CD8-positive, alpha-beta memory T cell (primary cell): ENCODE results near the gene REV3L. TPM values are rescaled to one million over a fixed set of nuclear protein-coding genes. Genes with fewer than 3 reads are reported as not detected.
A peak's percentile ranks its signal among the peaks of the same experiment; 100 is the strongest.
"Not testable (repeated sequence)": the region's sequence is repeated elsewhere in the genome, so short reads cannot be mapped to it uniquely, and the experiment has no call there.

Experiments used
- CTCF ChIA-PET: fragments of 350-600 bp; sonication (Branson Sonifier 250); formaldehyde crosslinking; loops from one replicate; lab custom pipeline; 2021; ENCODE audit warnings: antibody characterized with exemption; lab: Charles Lee
- POLR2A ChIA-PET: fragments of 350-600 bp; sonication (Branson Sonifier 250); formaldehyde crosslinking; loops from one replicate; lab custom pipeline; 2021; ENCODE audit warnings: antibody characterized with exemption; lab: Charles Lee
- DNase-seq, 5 donors: peaks; one replicate each; pipeline versions ENCODE4 v3.0.0 to v3.0.0-alpha.2; 2020 to 2022; ENCODE audit warnings: mixed read lengths in 1 of 5
- H3K27ac ChIP-seq: one replicate; pipeline ENCODE4 v1.7.0; 2013; ENCODE audit warnings: low read depth, mild to moderate bottlenecking, low read length, moderate library complexity
- H3K27me3 ChIP-seq: 2 replicates; pipeline ENCODE4 v1.7.0; 2013; ENCODE audit warnings: low read length, mild to moderate bottlenecking; ENCODE audit not compliant: insufficient read depth, poor library complexity, severe bottlenecking
- H3K36me3 ChIP-seq: 2 replicates; pipeline ENCODE4 v1.7.0; 2013; ENCODE audit warnings: mild to moderate bottlenecking, low read length, moderate library complexity; ENCODE audit not compliant: insufficient read depth
- H3K4me1 ChIP-seq: 2 replicates; pipeline ENCODE4 v1.7.0; 2013; ENCODE audit warnings: mild to moderate bottlenecking, low read length, moderate library complexity; ENCODE audit not compliant: insufficient read depth
- H3K4me3 ChIP-seq: 2 replicates; pipeline ENCODE4 v1.7.0; 2013; ENCODE audit warnings: mild to moderate bottlenecking, low read length
- H3K9me3 ChIP-seq: 2 replicates; pipeline ENCODE4 v1.7.0; 2013; ENCODE audit warnings: mild to moderate bottlenecking, low read length
- H3K27ac Mint-ChIP-seq, 8 donors: one replicate each; pipeline ENCODE4 v1.8.0; 2020 to 2021; ENCODE audit warnings: mixed read lengths in 8 of 8, mild to moderate bottlenecking in 6 of 8, inconsistent platforms in 3 of 8, moderate library complexity in 3 of 8
- H3K27me3 Mint-ChIP-seq, 2 donors: one replicate each; pipeline ENCODE4 v1.8.0; 2020 to 2021; ENCODE audit warnings: mixed read lengths in 2 of 2, mild to moderate bottlenecking in 1 of 2, moderate library complexity in 1 of 2
- H3K36me3 Mint-ChIP-seq, 3 donors: one replicate each; pipeline ENCODE4 v1.8.0; 2020 to 2021; ENCODE audit warnings: mixed read lengths in 3 of 3, inconsistent platforms in 1 of 3, mild to moderate bottlenecking in 1 of 3
- H3K4me1 Mint-ChIP-seq, 3 donors: one replicate each; pipeline ENCODE4 v1.8.0; 2020 to 2021; ENCODE audit warnings: mixed read lengths in 3 of 3, inconsistent platforms in 1 of 3, mild to moderate bottlenecking in 1 of 3
- H3K4me3 Mint-ChIP-seq, 7 donors: one replicate each; pipeline ENCODE4 v1.8.0; 2020 to 2021; ENCODE audit warnings: mixed read lengths in 7 of 7, mild to moderate bottlenecking in 6 of 7, moderate library complexity in 4 of 7, inconsistent platforms in 2 of 7
- H3K9me3 Mint-ChIP-seq, 5 donors: one replicate each; pipeline ENCODE4 v1.8.0; 2020 to 2022; ENCODE audit warnings: mixed read lengths in 5 of 5, mild to moderate bottlenecking in 3 of 5, moderate library complexity in 2 of 5, inconsistent platforms in 1 of 5
- polyA plus RNA-seq: library from polyadenylated mRNA; unstranded; fragments of 300-500 nt; fragmentation: Illumina TruSeq; gene quantifications from one replicate; pipeline ENCODE4 v1.2.3, GENCODE V29; 2021
- total RNA-seq, 2 experiments: library from RNA; stranded (reverse); gene quantifications; one replicate each; pipeline ENCODE4 v1.2.3, GENCODE V29; 2021

The REV3L gene
- total and polyA plus RNA-seq, 3 experiments from 2014 or later = 16.5 to 27.0 (median 20.8) TPM

DNA sequence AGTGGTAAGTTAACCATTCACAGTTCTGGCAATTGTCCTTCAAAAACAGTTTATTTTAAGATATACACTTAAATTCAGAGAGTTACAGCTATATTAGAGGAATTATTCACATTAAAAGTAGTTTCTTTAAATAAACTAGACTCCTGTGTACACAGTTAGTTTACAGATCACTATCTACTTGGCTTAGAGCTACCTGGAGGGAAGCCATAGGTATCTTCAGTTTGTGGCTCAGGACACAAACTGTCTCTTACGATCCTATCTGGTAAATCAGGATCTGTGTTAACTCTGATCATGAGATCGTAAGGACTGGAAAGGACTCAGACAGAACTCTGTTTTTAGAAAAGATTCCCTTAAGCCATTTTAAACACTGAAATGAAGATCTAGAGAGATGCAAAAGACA, 160.9 kb downstream of the REV3L start:
- H3K4me1 ChIP-seq = no peaks in the 10 kb centered on the region
- POLR2A ChIA-PET = no interaction called here
- H3K4me3 Mint-ChIP-seq = no peak overlapping the region

DNA sequence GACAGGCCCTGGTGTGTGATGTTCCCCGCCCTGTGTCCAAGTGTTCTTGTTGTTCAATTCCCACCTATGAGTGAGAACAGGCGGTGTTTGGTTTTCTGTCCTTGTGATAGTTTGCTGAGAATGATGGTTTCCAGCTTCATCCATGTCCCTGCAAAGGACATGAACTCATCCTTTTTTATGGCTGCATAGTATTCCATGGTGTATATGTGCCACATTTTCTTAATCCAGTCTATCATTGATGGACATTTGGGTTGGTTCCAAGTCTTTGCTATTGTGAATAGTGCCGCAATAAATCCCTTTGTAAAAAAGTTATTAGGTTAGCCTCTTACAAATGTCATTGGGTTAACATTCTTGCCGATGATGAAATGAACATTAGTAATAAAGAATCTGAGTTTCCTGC, 175.1 kb downstream of the REV3L start:
- peaks cover 29 to 69% (median 41%) of the 10 kb centered on the region in 3 donors for H3K36me3 Mint-ChIP-seq
- POLR2A ChIA-PET, H3K27ac ChIP-seq, DNase-seq, H3K27me3 ChIP-seq, CTCF ChIA-PET, H3K27ac Mint-ChIP-seq, H3K9me3 Mint-ChIP-seq, H3K9me3 ChIP-seq, H3K4me1 ChIP-seq, H3K4me3 Mint-ChIP-seq, H3K4me3 ChIP-seq, H3K4me1 Mint-ChIP-seq, H3K27me3 Mint-ChIP-seq: not testable (repeated sequence)
- H3K36me3 ChIP-seq = peaks cover 10% of the 10 kb centered on the region

More for the DNA sequence above, 160.9 kb downstream of the REV3L start:
- CTCF ChIA-PET = no interaction called here
- no peak overlapping the region for H3K4me3 ChIP-seq
- no peaks in the 10 kb centered on the region for H3K27me3 Mint-ChIP-seq
- H3K9me3 ChIP-seq = peaks cover 3% of the 10 kb centered on the region
- DNase-seq = no peak
- no peaks in the 10 kb centered on the region for H3K4me1 Mint-ChIP-seq
- no peak overlapping the region for H3K27ac ChIP-seq
- peaks cover 7 to 61% (median 26%) of the 10 kb centered on the region in 3 donors for H3K36me3 Mint-ChIP-seq
- no peaks in the 10 kb centered on the region for H3K9me3 Mint-ChIP-seq
- H3K27ac Mint-ChIP-seq = no peak overlapping the region
- H3K27me3 ChIP-seq = no peaks in the 10 kb centered on the region
- H3K36me3 ChIP-seq = peaks cover 11% of the 10 kb centered on the region

DNA sequence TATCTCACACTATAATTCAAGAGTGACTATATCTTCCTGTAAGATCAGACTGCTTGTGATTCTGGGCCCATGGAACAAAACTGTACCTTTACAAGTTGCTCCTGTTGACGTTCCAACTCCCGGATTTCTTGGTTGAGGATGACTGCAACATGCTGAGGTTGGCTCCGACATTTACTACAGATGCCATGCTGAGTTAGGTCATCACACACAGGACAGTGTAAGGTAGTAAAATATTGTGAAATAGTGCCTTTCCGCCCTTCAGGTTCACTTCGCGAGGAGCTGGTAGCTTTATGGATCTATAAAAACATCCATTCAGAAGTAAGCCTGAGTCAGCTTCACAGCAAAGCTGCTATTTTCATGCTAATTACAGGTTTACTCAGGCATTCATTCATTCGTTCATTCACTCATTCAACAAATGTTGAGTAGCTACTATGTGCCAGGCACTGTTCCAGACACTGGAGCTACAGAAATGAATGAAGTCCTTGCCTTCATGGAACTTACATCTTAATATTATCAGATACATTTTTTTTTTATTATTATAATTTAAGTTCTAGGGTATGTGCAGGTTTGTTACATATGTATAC, 175.7 kb downstream of the REV3L start:
- Histone ChIP-seq H3K4me3 (no peak overlapping the region), H3K27me3 (no peaks in the 10 kb centered on the region), H3K27ac (no peak overlapping the region), H3K9me3 (no peaks in the 10 kb centered on the region), H3K4me1 (no peaks in the 10 kb centered on the region), H3K36me3 (peaks cover 10% of the 10 kb centered on the region)
- no peak for DNase-seq
- Mint-ChIP-seq H3K27me3 (no peaks in the 10 kb centered on the region), H3K9me3 (peaks cover 0 to 6% (median 4%) of the 10 kb centered on the region in 5 donors), H3K4me1 (peaks cover 0 to under 1% (median 0%) of the 10 kb centered on the region in 3 donors), H3K27ac (peak overlapping the region in 1 of 8 donors; percentile 31), H3K4me3 (no peak overlapping the region), H3K36me3 (peaks cover 29 to 69% (median 47%) of the 10 kb centered on the region in 3 donors)
- ChIA-PET POLR2A (no interaction called here), CTCF (interaction anchor here (1.6 kb wide), 1 partner anchor 171 kb away, joined by 3 read pairs; no protein-coding TSS in a partner anchor)

DNA sequence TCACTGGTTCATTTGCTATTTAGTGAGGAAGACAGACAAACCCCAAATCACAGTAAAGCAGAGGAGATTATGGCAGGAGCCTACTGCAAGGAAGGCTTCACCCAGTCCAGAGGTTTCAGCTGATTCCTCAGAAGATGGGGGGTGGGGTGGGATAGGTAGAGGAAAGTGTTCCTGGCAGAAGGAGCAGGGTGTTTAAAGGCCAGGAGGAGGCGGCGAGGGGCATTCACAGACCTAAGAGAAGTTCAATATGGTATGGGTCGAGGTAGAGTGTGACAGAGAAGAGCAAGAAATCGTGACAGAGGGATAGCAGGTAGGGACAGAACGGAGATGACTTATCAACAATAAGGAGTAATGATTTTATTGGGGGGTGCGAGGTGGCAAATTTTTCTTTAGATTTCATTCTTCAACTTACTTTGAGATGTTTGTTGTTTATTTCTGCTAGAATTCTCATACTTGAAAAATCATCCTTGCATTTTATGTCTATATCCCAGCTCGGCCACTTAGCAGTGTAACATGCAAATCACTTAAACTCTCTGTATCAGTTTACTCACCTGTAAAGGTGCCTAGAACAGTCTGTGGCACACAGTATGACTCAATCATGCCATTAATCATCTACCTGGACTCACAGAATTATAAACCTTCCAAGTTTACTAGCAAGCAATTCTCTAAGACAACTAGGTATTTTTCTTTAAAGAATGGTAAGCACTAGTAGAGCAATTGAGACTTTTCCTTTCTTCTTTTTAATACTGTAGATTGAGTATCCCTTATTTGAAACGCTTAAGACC, 176.7 kb downstream of the REV3L start:
- H3K9me3 ChIP-seq = no peaks in the 10 kb centered on the region
- no peak overlapping the region for H3K27ac Mint-ChIP-seq
- CTCF ChIA-PET = interaction anchor here (1.6 kb wide), 1 partner anchor 172 kb away, joined by 3 read pairs; no protein-coding TSS in a partner anchor

DNA sequence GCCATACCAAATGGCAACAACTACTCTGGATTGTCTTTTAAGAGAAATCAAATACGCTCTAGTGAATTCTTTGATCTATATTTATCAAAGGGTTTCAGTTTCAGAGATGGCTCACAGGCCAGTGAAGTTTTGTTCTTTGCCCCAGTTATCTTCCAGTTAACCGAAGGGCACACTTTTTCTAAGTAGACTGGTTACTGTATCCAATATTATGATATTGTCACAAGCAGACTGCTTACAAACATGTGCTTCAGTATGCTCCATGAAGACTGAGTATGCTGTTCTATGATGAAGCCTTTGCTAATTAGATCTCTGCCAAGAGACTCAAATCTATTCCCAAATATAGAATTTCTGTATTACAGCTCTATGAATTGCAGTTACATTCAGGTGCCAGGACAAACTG, 181.1 kb downstream of the REV3L start:
- no peaks in the 10 kb centered on the region for H3K4me1 ChIP-seq
- ChIA-PET POLR2A (no interaction called here), CTCF (no interaction called here)
- H3K27ac ChIP-seq = no peak overlapping the region
- Mint-ChIP-seq H3K27ac (peak overlapping the region in 3 of 8 donors; percentile 4 to 17 (median 13)), H3K27me3 (no peaks in the 10 kb centered on the region), H3K36me3 (peaks cover 18 to 57% (median 50%) of the 10 kb centered on the region in 3 donors), H3K9me3 (peaks cover 0 to 17% (median 14%) of the 10 kb centered on the region in 5 donors), H3K4me1 (peaks cover 0 to 6% (median 2%) of the 10 kb centered on the region in 3 donors), H3K4me3 (no peak overlapping the region)
- H3K9me3 ChIP-seq = no peaks in the 10 kb centered on the region
- no peaks in the 10 kb centered on the region for H3K27me3 ChIP-seq
- no peaks in the 10 kb centered on the region for H3K36me3 ChIP-seq
- H3K4me3 ChIP-seq = no peak overlapping the region
- DNase-seq = no peak

More for the DNA sequence above, 176.7 kb downstream of the REV3L start:
- H3K27ac ChIP-seq = no peak overlapping the region
- no peaks in the 10 kb centered on the region for H3K4me1 ChIP-seq
- Mint-ChIP-seq H3K4me3 (no peak overlapping the region), H3K36me3 (peaks cover 30 to 70% (median 57%) of the 10 kb centered on the region in 3 donors), H3K9me3 (peaks cover 4 to 15% (median 10%) of the 10 kb centered on the region in 5 donors), H3K4me1 (peaks cover 0 to 6% (median 2%) of the 10 kb centered on the region in 3 donors), H3K27me3 (no peaks in the 10 kb centered on the region)
- H3K36me3 ChIP-seq = peaks cover 10% of the 10 kb centered on the region
- no peaks in the 10 kb centered on the region for H3K27me3 ChIP-seq
- POLR2A ChIA-PET = no interaction called here
- DNase-seq = no peak
- H3K4me3 ChIP-seq = no peak overlapping the region

DNA sequence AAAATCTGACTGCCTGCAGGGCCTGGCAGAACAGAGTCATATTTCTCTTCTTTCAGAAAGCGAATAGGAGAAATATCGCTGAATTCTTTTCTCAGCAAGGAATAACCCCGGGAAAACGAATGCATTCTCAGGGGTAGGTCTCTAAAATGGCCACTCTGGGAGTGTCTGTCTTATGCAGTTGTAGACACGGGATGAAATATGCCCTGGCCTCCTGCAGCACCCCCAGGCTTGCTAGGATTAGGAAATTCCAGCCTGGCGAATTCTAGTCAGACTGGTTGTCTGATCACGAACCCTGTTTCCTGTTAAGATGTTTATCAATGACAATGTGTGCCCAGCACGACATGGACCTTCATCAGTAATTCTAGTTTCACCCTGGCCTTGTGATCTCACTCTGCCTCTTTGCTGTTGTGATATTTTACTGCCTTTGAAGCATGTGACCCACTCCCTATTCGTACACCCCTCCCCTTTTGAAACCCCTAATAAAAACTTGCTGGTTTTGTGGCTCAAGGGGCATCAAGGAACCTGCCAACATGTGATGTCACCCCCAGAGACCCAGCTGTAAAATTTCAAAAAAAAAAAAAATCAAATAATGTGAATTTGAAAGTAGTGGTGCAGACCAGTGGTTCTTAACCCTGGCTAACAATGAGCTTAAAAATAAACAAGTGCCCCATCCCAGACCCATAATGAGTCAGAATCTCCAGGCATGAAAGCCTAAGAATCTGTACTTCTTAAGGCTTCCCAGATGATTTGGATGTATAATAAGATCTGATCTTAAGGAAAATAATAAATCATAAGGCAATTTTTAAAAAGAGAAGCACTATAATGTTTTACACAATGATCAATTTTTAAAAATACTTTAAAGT, 181.8 kb downstream of the REV3L start:
- CTCF ChIA-PET, H3K4me1 Mint-ChIP-seq, H3K9me3 ChIP-seq, H3K4me1 ChIP-seq, H3K36me3 ChIP-seq, DNase-seq, H3K4me3 Mint-ChIP-seq, H3K27me3 Mint-ChIP-seq, H3K27ac ChIP-seq, POLR2A ChIA-PET, H3K4me3 ChIP-seq, H3K27me3 ChIP-seq: not testable (repeated sequence)
- Mint-ChIP-seq H3K36me3 (peaks cover 18 to 52% (median 46%) of the 10 kb centered on the region in 3 donors), H3K9me3 (peaks cover 0 to 17% (median 14%) of the 10 kb centered on the region in 5 donors), H3K27ac (peak overlapping the region in 3 of 8 donors; percentile 4 to 14 (median 12))

DNA sequence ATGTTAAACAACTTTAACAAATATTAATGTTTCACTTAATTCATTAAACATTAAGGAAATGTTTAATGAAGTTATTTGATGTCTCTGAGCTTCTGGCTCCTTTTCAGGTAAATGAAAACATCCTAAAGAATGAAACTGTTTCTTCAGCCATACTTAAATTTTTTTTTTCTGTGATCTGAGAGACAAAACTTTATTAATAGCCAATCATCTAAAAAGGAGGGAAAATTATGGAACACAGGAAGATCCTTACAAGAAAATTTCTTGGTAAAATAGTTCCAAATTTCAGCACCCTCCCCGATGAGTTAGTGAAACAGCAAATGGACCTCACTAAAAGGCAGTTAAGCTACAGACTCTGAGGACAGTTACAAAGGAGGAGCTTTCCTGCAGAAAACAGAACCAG, 185.2 kb downstream of the REV3L start:
- no peak overlapping the region for H3K4me3 ChIP-seq
- H3K9me3 ChIP-seq = no peaks in the 10 kb centered on the region
- no peak overlapping the region for H3K27ac ChIP-seq
- H3K27me3 ChIP-seq = no peaks in the 10 kb centered on the region
- POLR2A ChIA-PET = no interaction called here
- Mint-ChIP-seq H3K4me1 (peaks cover 12 to 19% (median 17%) of the 10 kb centered on the region in 3 donors), H3K9me3 (peaks cover 0 to 17% (median 14%) of the 10 kb centered on the region in 5 donors), H3K27me3 (no peaks in the 10 kb centered on the region), H3K36me3 (peaks cover 12 to 43% (median 33%) of the 10 kb centered on the region in 3 donors), H3K4me3 (no peak overlapping the region), H3K27ac (peak overlapping the region in 4 of 8 donors; percentile 23 to 59 (median 31))
- no peaks in the 10 kb centered on the region for H3K4me1 ChIP-seq
- CTCF ChIA-PET = no interaction called here
- DNase-seq = no peak
- H3K36me3 ChIP-seq = no peaks in the 10 kb centered on the region
